Islet precursor cell (in vitro differentiated cells): ENCODE results near the gene ZG16.
"Not testable (repeated sequence)": the region's sequence is repeated elsewhere in the genome, so short reads cannot be mapped to it uniquely, and the experiment has no call there.

Experiments used
- DNase-seq: peaks from one replicate; pipeline ENCODE4 v3.0.0-alpha.2; 2018

Gene ZG16, protein sequence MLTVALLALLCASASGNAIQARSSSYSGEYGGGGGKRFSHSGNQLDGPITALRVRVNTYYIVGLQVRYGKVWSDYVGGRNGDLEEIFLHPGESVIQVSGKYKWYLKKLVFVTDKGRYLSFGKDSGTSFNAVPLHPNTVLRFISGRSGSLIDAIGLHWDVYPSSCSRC

DNA sequence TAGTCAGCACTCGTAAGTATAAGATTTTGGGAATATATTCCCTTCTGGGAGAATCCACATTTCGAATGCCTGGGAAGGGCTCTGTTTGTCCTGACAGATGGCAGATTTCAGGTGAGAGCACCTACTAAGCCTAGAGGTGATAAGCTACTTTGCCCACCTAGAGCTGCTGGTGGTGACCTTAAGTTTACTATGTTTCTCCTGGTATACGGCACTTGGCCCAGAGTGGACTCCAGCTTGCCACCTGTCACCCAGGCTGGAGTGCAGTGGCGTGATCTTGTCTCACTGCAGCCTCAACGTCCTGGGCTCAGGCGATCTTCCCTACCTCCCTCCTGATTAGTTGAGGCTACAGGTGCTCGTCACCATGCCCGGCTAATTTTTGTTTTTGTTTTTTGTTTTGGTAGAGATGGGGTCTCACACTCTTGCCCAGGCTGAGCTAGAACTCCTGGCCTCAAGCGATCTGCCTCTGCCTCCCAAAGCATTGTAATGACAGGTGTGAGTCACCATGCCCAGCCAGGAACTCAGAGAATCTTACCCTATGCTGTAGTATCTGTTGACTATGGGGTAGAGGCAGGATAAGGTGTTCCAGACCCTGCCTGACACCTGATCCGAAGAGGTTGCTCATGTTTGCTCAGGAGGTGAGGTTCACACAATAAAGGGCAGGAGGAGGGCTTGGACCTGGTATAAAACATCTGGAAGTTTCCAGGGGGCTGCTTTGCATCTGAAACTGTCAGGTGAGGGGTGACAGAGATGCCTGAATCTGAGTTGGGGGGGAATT is at the start of gene ZG16:
TSS of gene ZG16 (plus strand) at position 681 of the 775 bp plus-strand sequence. CDS start 1,011 bp downstream, outside the sequence.
- no peak for DNase-seq

DNA sequence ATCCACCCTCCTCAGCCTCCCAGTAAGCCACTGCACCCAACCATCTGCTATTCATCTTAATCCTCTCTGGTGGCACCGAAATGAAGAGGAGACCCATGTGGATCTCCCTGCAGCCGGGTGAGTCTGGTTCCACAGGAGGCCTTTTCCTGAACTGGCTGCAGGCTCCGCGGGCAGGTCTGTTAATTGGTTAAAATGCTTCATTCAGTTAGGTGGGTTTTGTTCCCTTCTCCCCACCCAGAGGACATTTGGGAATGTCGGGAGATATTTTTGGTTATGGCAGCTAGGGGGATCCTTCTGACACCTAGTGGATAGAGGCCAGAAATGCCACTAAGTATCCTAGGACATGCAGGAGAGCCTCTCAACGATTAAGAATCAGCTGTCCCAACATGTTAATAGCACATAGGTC is 48.9 kb upstream of the ZG16 start:
- DNase-seq, result no peak

GRCh38 chr16:29730649-29731048 is 47.4 kb upstream of the ZG16 start:
- no peak for DNase-seq

GRCh38 chr16:29731768-29732601 is 46.1 kb upstream of the ZG16 start:
- DNase-seq, result not testable (repeated sequence)

DNA sequence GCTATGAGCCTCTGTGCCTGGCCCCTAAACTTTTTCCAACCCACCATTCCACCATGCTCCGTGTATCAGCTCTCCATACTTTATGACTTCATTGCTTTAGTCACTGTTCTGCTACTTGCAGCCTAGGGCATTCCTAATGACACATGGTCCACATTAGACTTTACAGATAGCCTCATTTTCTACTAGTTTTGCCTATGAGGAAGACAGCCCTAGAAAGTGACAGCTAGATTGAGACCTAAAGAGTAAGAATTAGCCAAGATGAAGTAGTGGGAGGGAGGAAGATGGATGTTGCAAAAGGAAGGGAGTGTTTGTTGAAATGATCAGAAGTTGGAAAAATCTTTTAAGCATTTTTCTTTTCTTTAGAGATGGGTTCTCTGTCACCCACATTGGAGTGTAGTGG is 43.3 kb upstream of the ZG16 start:
- DNase-seq, result no peak

- no peak for DNase-seq
Measured at GRCh38 chr16:29736112-29736511, 41.9 kb upstream of the ZG16 start.

GRCh38 chr16:29736764-29737163 is 41.3 kb upstream of the ZG16 start:
- no peak for DNase-seq

- DNase-seq, result no peak
Measured at GRCh38 chr16:29737713-29738112, 40.3 kb upstream of the ZG16 start.

- DNase-seq, result no peak
Measured at GRCh38 chr16:29738514-29738913, 39.5 kb upstream of the ZG16 start.

GRCh38 chr16:29739927-29740629 is 38.0 kb upstream of the ZG16 start:
- DNase-seq, result not testable (repeated sequence)

GRCh38 chr16:29740630-29741015 is 37.4 kb upstream of the ZG16 start:
- not testable (repeated sequence) for DNase-seq

DNA sequence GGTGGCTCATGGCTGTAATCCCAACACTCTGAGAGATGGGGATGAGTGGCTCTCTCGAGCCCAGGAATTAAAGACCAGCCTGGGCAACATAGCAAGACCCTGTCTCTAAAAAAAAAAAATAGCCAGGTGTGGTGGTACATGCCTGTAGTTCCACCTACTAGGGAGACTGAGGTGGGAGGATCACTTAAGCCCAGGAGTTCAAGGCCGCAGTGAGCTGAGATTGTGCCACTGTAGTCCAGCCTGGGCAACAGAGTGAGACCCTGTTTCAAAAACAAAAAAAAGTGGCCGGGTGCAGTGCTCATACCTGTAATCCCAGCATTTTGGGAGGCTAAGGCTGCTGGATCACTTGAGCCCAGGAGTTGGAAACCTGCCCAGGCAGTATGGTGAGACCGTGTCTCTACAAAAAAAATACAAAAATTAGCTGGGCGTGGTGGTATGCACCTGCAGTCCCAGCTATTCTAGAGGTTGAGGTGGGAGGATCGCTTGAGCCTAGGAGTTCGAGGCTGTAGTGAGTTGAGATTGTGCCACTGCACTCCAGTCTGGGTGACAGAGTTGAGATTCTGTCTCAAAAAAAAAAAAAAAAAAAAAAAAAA is 35.3 kb upstream of the ZG16 start:
- no peak for DNase-seq

DNA sequence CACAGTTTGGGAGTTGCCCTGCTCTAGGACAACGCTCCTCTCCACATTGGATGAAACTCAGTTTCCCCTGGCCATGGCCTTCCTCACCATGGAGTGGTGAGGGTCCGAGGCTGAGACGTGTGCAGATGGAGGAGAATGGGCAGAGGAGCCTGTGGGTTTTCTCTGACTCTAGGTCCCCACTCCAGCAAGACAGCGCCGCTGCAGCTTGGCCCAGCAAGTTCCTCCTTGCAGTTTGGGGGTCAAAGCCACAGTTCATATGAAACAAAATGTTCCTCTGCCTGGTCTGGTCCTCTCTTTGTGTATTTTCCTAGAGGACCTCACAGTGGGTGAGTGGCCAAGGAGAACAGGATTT is 34.6 kb upstream of the ZG16 start:
- no peak for DNase-seq

- DNase-seq, result no peak
Measured at GRCh38 chr16:29743827-29744531, 34.1 kb upstream of the ZG16 start.

DNA sequence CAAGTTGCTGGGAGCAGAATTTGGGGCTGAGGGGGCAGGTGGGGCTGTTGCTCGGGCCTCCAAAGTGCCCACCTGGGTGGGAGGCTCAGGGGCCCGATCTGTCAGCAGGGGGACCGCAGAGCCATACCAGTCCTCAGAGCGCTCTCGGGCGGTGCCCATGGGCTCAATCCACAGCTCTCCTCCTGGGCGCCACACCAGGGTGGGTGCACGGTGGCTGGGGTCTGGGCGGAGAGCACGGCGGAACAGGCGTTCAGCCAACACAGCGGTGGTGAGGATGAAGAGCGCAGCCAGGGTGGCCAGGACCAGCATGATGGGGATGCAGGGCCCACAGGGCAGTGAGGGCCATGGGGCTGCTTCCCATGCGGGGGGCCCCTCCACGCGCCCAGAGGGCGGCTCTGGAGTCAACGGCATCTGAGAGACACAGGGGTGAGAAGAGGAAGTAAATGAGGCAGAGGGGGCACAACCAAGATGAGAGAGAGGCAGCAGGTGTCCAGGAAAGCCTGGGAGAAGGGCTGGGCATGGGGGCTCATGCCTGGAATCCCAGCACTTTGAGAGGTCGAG is 33.4 kb upstream of the ZG16 start:
- no peak for DNase-seq

DNA sequence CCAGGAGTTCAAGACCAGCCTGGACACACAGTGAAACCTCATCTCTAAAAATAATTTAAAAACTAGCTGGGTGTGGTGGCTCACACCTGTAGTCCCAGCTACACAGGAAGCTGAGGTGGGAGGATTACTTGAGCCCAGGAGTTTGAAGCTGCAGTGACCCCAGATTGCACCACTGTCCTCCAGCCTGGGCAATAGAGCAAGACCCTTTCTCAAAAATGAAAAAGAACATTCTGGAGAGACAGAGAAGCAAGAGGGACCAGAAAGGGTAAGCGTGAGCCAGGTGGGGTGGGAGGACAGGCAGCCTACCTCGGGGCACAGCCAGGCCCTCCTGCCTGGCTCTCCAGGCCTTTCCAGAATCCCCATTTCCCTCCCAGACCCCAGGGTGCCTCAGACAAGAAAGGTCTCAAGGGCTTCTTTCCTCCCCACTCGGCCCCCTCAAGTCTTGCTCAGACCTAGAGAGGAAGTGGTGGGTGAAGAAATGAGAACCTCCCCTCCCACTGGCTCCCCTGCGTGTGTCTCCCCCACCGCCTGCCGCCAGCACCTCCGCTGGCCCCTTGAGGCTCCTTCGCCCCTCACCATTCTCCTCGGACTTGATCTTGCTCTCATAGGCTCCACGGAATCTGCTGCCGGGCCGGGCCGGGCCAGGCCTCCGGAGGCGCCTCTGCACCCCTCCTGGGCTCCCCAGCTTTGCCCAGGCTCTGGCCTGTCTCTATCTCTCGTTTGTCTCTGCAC is 32.8 kb upstream of the ZG16 start:
- no peak for DNase-seq

- DNase-seq, result no peak
Measured at GRCh38 chr16:29745853-29746345, 32.2 kb upstream of the ZG16 start, which contains the start of gene C16orf54. Gene C16orf54 (minus strand): TSS chr16:29745990. CDS start chr16:29744951, 1,039 bp downstream.

- not testable (repeated sequence) for DNase-seq
Measured at GRCh38 chr16:29746518-29746917, 31.5 kb upstream of the ZG16 start.

- DNase-seq, result no peak
Measured at GRCh38 chr16:29747947-29748759, 29.9 kb upstream of the ZG16 start.

DNA sequence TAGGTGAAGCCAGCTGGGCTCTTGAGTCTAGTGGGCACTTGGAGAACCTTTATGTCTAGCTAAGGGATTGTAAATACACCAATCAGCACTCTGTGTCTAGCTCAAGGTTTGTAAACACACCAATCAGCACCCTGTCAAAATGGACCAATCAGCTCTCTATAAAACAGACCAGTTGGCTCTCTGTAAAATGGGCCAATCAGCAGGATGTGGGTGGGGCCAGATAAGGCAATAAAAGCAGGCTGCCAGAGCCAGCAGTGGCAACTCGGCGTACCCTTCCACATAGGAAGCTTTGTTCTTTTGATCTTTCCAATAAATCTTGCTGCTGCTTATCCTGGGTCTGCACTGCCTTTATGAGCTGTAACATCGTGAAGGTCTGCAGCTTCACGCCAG is 29.3 kb upstream of the ZG16 start:
- DNase-seq, result not testable (repeated sequence)
